GM21381 (cell line): ENCODE measurements around the gene ZNF440.

Experiments
- ATAC-seq: cut with Tn5 transposase; IDR thresholded peaks from one replicate; pipeline ENCODE4 v1.9.1; 2021; ENCODE audit warnings: mild to moderate bottlenecking, moderate library complexity; ENCODE audit not compliant: unreplicated experiment

ZNF440 gene

DNA sequence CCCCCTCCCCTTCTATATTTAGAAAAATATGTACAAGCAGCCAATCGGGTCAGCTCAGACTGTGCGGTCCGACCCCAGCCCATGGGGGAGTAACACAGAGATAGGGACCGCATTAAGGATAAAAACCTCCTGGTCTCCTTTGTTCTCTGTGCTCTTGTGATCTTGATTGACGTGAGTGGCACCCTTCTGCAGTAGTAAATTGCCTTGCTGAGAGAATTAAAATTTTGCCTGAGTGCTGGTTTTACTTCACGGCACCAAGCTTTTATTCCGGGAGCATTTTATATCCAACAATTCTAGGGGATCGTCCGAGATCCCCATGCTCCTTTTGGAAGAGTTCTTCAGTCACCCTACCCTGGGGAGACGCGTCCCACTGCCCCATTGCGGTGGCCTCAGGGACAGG is 66.5 kb downstream of the ZNF440 start:
- ATAC-seq: no peak

GRCh38 chr19:11881151-11881800 is 67.2 kb downstream of the ZNF440 start:
- no peak for ATAC-seq

- ATAC-seq: no peak
Observed at GRCh38 chr19:11882606-11883005, 68.5 kb downstream of the ZNF440 start.
